ENCODE data around the gene VPS25.
"Not testable (repeated sequence)": the region's sequence is repeated elsewhere in the genome, so short reads cannot be mapped to it uniquely, and the experiment has no call there.

VPS25 gene

GRCh38 chr17:42773290-42774035 is at the start of gene VPS25:
Gene VPS25, plus strand, starts transcription at chr17:42773449. Its CDS starts 27 bp downstream, at chr17:42773476.
- Histone ChIP-seq H3K27me3 (ENCODE audit: control insufficient read depth, insufficient read depth, low read length) (no peaks in the 10 kb centered on the region), H3K27ac (peak within 1 kb of the TSS; percentile 40), H3K9ac (peak within 1 kb of the TSS; percentile 15), H2AFZ (peak within 1 kb of the TSS; percentile 77), H3K79me2 (no peaks in the 10 kb centered on the region), H3K4me3 (ENCODE audit: low read depth, low read length) (peak within 1 kb of the TSS; percentile 97), H3K36me3 (ENCODE audit: control insufficient read depth, insufficient read depth, low read length) (no peaks in the 10 kb centered on the region), H3K4me1 (no peaks in the 10 kb centered on the region), H3K9me3 (ENCODE audit: control insufficient read depth, low read length) (no peaks in the 10 kb centered on the region), H3K4me2 (ENCODE audit: low read length) (peak within 1 kb of the TSS; percentile 88)
- TF ChIP-seq, protein P1, sequence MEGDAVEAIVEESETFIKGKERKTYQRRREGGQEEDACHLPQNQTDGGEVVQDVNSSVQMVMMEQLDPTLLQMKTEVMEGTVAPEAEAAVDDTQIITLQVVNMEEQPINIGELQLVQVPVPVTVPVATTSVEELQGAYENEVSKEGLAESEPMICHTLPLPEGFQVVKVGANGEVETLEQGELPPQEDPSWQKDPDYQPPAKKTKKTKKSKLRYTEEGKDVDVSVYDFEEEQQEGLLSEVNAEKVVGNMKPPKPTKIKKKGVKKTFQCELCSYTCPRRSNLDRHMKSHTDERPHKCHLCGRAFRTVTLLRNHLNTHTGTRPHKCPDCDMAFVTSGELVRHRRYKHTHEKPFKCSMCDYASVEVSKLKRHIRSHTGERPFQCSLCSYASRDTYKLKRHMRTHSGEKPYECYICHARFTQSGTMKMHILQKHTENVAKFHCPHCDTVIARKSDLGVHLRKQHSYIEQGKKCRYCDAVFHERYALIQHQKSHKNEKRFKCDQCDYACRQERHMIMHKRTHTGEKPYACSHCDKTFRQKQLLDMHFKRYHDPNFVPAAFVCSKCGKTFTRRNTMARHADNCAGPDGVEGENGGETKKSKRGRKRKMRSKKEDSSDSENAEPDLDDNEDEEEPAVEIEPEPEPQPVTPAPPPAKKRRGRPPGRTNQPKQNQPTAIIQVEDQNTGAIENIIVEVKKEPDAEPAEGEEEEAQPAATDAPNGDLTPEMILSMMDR (IDR thresholded peaks at IDR 0.05) = no peak

- Histone ChIP-seq H3K36me3 (ENCODE audit: control insufficient read depth, insufficient read depth, low read length) (no peaks in the 10 kb centered on the region), H3K27me3 (ENCODE audit: control insufficient read depth, insufficient read depth, low read length) (no peaks in the 10 kb centered on the region), H2AFZ (no peak overlapping the region), H3K4me2 (ENCODE audit: low read length) (no peak overlapping the region), H3K4me3 (ENCODE audit: low read depth, low read length) (no peak overlapping the region), H3K27ac (no peak overlapping the region), H3K9ac (no peak overlapping the region), H3K4me1 (no peaks in the 10 kb centered on the region), H3K9me3 (ENCODE audit: control insufficient read depth, low read length) (no peaks in the 10 kb centered on the region), H3K79me2 (no peaks in the 10 kb centered on the region)
- TF ChIP-seq, protein P1 (IDR thresholded peaks at IDR 0.05) = no peak
Observed at GRCh38 chr17:42723636-42724035, 49.6 kb upstream of the VPS25 start.

GRCh38 chr17:42725143-42725542 is 48.1 kb upstream of the VPS25 start:
- no peak overlapping the region for H3K4me2 ChIP-seq (ENCODE audit: low read length)
- no peak overlapping the region for H3K4me3 ChIP-seq (ENCODE audit: low read depth, low read length)
- H3K36me3 ChIP-seq (ENCODE audit: control insufficient read depth, insufficient read depth, low read length) = no peaks in the 10 kb centered on the region
- TF ChIP-seq, protein P1 (IDR thresholded peaks at IDR 0.05) = no peak
- no peak overlapping the region for H2AFZ ChIP-seq
- no peaks in the 10 kb centered on the region for H3K27me3 ChIP-seq (ENCODE audit: control insufficient read depth, insufficient read depth, low read length)
- no peaks in the 10 kb centered on the region for H3K4me1 ChIP-seq
- no peak overlapping the region for H3K27ac ChIP-seq
- no peak overlapping the region for H3K9ac ChIP-seq
- no peaks in the 10 kb centered on the region for H3K79me2 ChIP-seq
- H3K9me3 ChIP-seq (ENCODE audit: control insufficient read depth, low read length) = no peaks in the 10 kb centered on the region

GRCh38 chr17:42740699-42741098 is 32.5 kb upstream of the VPS25 start:
- H3K36me3 ChIP-seq (ENCODE audit: control insufficient read depth, insufficient read depth, low read length) = no peaks in the 10 kb centered on the region
- H3K4me1 ChIP-seq = peaks cover 8% of the 10 kb centered on the region
- no peaks in the 10 kb centered on the region for H3K9me3 ChIP-seq (ENCODE audit: control insufficient read depth, low read length)
- H3K27me3 ChIP-seq (ENCODE audit: control insufficient read depth, insufficient read depth, low read length) = no peaks in the 10 kb centered on the region
- H3K27ac ChIP-seq = no peak overlapping the region
- peaks cover 49% of the 10 kb centered on the region for H3K79me2 ChIP-seq
- no peak overlapping the region for H3K4me3 ChIP-seq (ENCODE audit: low read depth, low read length)
- H3K9ac ChIP-seq = no peak overlapping the region
- no peak overlapping the region for H2AFZ ChIP-seq
- no peak overlapping the region for H3K4me2 ChIP-seq (ENCODE audit: low read length)
- TF ChIP-seq, protein P1 (IDR thresholded peaks at IDR 0.05) = no peak

DNA sequence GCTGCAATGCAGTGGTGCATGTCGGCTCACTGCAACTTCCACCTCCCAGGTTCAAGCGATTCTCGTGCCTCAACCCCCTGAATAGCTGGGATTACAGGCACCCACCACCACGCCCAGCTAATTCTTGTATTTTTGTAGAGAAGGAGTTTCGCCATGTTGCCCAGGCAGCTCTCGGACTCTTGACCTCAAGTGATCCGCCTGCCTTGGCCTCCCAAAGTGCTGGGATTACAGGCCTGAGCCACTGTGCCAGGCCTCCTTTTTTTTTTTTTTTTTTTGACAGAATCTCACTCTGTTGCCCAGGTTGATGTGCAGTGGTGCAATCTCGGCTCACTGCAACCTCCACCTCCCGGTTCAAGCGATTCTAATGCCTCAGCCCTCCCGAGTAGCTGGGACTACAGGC is 30.3 kb upstream of the VPS25 start:
- H3K79me2 ChIP-seq = peaks cover 37% of the 10 kb centered on the region
- not testable (repeated sequence) for H3K4me2 ChIP-seq (ENCODE audit: low read length); H3K27ac ChIP-seq; H3K27me3 ChIP-seq (ENCODE audit: control insufficient read depth, insufficient read depth, low read length); H3K36me3 ChIP-seq (ENCODE audit: control insufficient read depth, insufficient read depth, low read length); H3K9ac ChIP-seq; H3K4me3 ChIP-seq (ENCODE audit: low read depth, low read length); H2AFZ ChIP-seq; H3K9me3 ChIP-seq (ENCODE audit: control insufficient read depth, low read length); H3K4me1 ChIP-seq

Measured in parathyroid adenoma (tissue), 2 donors.